Mucosa of gallbladder (tissue), 1 donor: Measurements from ENCODE around the gene HOXD13. TPM values are rescaled to one million over a fixed set of nuclear protein-coding genes. Genes with fewer than 3 reads are reported as not detected.

ENCODE experiments used
- DNase-seq: peaks from one replicate; pipeline ENCODE4 v3.0.0-alpha.2; 2020; ENCODE audit warnings: low spot score
- total RNA-seq: library from RNA; stranded (reverse); gene quantifications from one replicate; pipeline ENCODE4 v1.2.1, GENCODE V29; 2021
- donor health status: DM: no; HTN: no; CAD: no.

Gene HOXD13
- not detected for total RNA-seq

GRCh38 chr2:176092270-176093144 lies at the start of gene HOXD13:
HOXD13 (plus strand) TSS chr2:176092721; CDS start chr2:176092891, 170 bp downstream.
- DNase-seq = no peak

GRCh38 chr2:176056406-176056805 lies 36.1 kb upstream of the HOXD13 start:
- no peak for DNase-seq

GRCh38 chr2:176063958-176064357 lies 28.6 kb upstream of the HOXD13 start:
- DNase-seq = no peak

GRCh38 chr2:176066645-176067588 lies 25.6 kb upstream of the HOXD13 start:
- DNase-seq = no peak

- DNase-seq = no peak
Measured at GRCh38 chr2:176067589-176068418, 24.7 kb upstream of the HOXD13 start.

GRCh38 chr2:176068419-176068832 lies 24.1 kb upstream of the HOXD13 start:
- no peak for DNase-seq

GRCh38 chr2:176071330-176072291 lies 20.9 kb upstream of the HOXD13 start:
- DNase-seq = no peak

GRCh38 chr2:176072292-176072669 lies 20.2 kb upstream of the HOXD13 start:
- no peak for DNase-seq

GRCh38 chr2:176072951-176073904 lies 19.3 kb upstream of the HOXD13 start:
- no peak for DNase-seq

GRCh38 chr2:176074919-176075425 lies 17.5 kb upstream of the HOXD13 start:
- DNase-seq = no peak

GRCh38 chr2:176075481-176075880 lies 17.0 kb upstream of the HOXD13 start:
- DNase-seq = no peak

GRCh38 chr2:176076063-176076462 lies 16.5 kb upstream of the HOXD13 start:
- DNase-seq = no peak

- DNase-seq = no peak
Measured at GRCh38 chr2:176076796-176077195, 15.7 kb upstream of the HOXD13 start.

GRCh38 chr2:176078541-176079284 lies 13.8 kb upstream of the HOXD13 start:
- DNase-seq = no peak

- no peak for DNase-seq
Measured at GRCh38 chr2:176079285-176079830, 13.2 kb upstream of the HOXD13 start.

- DNase-seq = no peak
Measured at GRCh38 chr2:176079831-176080539, 12.5 kb upstream of the HOXD13 start.
